ENCODE data around the gene ADAM10.

DNA sequence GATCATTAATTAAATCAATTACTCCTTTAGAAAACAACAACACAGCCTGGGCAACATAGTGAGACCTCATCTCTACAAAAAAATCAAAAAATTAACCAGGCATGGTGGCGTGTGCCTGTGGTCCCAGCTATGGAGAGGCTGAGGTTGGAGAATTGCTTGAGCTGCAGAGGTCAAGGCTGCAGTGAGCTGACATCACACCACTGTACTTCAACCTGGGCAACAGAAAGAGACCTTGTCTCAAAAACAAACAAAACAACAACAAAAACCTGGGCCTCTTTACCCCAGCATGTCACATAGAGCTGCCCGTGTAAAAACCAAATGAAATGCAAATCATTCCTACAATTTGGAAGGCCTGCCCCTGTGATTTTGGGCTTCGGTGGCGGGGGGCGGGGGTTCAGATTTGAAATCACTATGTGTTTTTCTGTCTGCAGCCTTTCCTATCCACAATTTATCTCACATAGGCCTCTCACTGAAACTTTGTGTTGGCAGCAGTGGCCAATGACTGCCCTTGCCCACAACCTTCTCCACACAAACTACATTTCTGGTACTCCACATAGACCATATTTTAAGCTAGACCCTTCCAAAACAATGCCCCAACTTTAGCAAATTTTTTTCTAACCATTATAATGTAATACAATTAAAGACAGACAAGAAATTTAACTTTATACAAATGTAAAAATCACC is 6.5 kb downstream of the ADAM10 start:
- TF ChIP-seq, protein P1, sequence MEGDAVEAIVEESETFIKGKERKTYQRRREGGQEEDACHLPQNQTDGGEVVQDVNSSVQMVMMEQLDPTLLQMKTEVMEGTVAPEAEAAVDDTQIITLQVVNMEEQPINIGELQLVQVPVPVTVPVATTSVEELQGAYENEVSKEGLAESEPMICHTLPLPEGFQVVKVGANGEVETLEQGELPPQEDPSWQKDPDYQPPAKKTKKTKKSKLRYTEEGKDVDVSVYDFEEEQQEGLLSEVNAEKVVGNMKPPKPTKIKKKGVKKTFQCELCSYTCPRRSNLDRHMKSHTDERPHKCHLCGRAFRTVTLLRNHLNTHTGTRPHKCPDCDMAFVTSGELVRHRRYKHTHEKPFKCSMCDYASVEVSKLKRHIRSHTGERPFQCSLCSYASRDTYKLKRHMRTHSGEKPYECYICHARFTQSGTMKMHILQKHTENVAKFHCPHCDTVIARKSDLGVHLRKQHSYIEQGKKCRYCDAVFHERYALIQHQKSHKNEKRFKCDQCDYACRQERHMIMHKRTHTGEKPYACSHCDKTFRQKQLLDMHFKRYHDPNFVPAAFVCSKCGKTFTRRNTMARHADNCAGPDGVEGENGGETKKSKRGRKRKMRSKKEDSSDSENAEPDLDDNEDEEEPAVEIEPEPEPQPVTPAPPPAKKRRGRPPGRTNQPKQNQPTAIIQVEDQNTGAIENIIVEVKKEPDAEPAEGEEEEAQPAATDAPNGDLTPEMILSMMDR (IDR thresholded peaks at IDR 0.05): no peak
- no peak for TF ChIP-seq POLR2A (IDR thresholded peaks at IDR 0.05)

Data from Peyer's patch (tissue), 4 donors.